Loucy (cell line): Measurements from ENCODE around the gene TRPM5.
A peak's percentile ranks its signal among the peaks of the same experiment; 100 is the strongest.

Source experiments
- H2AFZ ChIP-seq: fragments of 200-600 bp; sonication (generic); 2 replicates; pipeline ENCODE4 v1.6.0; 2016; ENCODE audit warnings: antibody characterized with exemption, mild to moderate bottlenecking, low read length, moderate library complexity
- H3F3A ChIP-seq: fragments of 200-600 bp; 2 replicates; pipeline ENCODE4 v1.6.0; 2016; ENCODE audit warnings: antibody characterized with exemption, low read depth, mild to moderate bottlenecking
- H3K27me3 ChIP-seq: fragments of 200-600 bp; sonication (generic); 2 replicates; pipeline ENCODE4 v1.6.1; 2014; ENCODE audit warnings: low read length, mild to moderate bottlenecking; ENCODE audit not compliant: insufficient read depth, poor library complexity, severe bottlenecking
- H3K36me3 ChIP-seq: fragments of 200-600 bp; sonication (generic); 2 replicates; pipeline ENCODE4 v1.6.1; 2016; ENCODE audit warnings: low read length; ENCODE audit not compliant: insufficient read depth
- H3K4me1 ChIP-seq: fragments of 200-600 bp; sonication (generic); 2 replicates; pipeline ENCODE4 v1.5.1; 2014; ENCODE audit warnings: low read length, mild to moderate bottlenecking; ENCODE audit not compliant: insufficient read depth, poor library complexity, severe bottlenecking
- H3K4me2 ChIP-seq: fragments of 200-600 bp; sonication (generic); 2 replicates; pipeline ENCODE4 v1.6.0; 2014; ENCODE audit warnings: antibody characterized with exemption, low read length, low read depth, mild to moderate bottlenecking; ENCODE audit not compliant: poor library complexity, severe bottlenecking
- H3K4me3 ChIP-seq: fragments of 200-600 bp; sonication (generic); 2 replicates; pipeline ENCODE4 v1.5.1; 2014; ENCODE audit warnings: low read length, mild to moderate bottlenecking, mixed read lengths; ENCODE audit not compliant: poor library complexity, severe bottlenecking
- H3K79me2 ChIP-seq: fragments of 200-600 bp; sonication (generic); 2 replicates; pipeline ENCODE4 v1.6.1; 2014; ENCODE audit warnings: low read length; ENCODE audit not compliant: insufficient read depth
- H3K9ac ChIP-seq: fragments of 200-600 bp; sonication (generic); 2 replicates; pipeline ENCODE4 v1.6.0; 2014; ENCODE audit warnings: mild to moderate bottlenecking, low read depth, low read length, moderate library complexity; ENCODE audit not compliant: poor library complexity, severe bottlenecking
- H3K9me2 ChIP-seq: fragments of 200-600 bp; sonication (generic); replicated peaks from 2 replicates; pipeline ENCODE4 v1.6.1; 2016; ENCODE audit warnings: low read depth, low read length, mixed read lengths
- H3K9me3 ChIP-seq: fragments of 200-600 bp; sonication (generic); 2 replicates; pipeline ENCODE4 v1.6.1; 2014; ENCODE audit warnings: mild to moderate bottlenecking, antibody characterized with exemption, low read length, low read depth; ENCODE audit not compliant: insufficient read depth
- H4K20me1 ChIP-seq: fragments of 200-600 bp; sonication (generic); 2 replicates; pipeline ENCODE4 v1.6.0; 2014; ENCODE audit warnings: antibody characterized with exemption, low read length, mild to moderate bottlenecking; ENCODE audit not compliant: insufficient read depth, poor library complexity, severe bottlenecking
- CTCF ChIP-seq: fragments of 200-600 bp; sonication (generic); conservative IDR thresholded peaks from 2 replicates; pipeline ENCODE4 v1.5.1; 2014; ENCODE audit warnings: mild to moderate bottlenecking, antibody characterized with exemption, low read length
- EZH2phosphoT487 ChIP-seq: fragments of 200-600 bp; IDR thresholded peaks from 2 replicates; pipeline ENCODE4 v1.6.1; 2018; ENCODE audit warnings: antibody characterized with exemption, mild to moderate bottlenecking, moderate library complexity, borderline replicate concordance

TRPM5 gene

GRCh38 chr11:2468363-2469235, 24.3 kb upstream of the TRPM5 start:
- H3F3A ChIP-seq, result no peaks in the 10 kb centered on the region
- no peak overlapping the region for H3K9ac ChIP-seq
- no peaks in the 10 kb centered on the region for H3K36me3 ChIP-seq
- no peaks in the 10 kb centered on the region for H3K9me3 ChIP-seq
- H4K20me1 ChIP-seq, result peaks cover 3% of the 10 kb centered on the region
- H3K27me3 ChIP-seq, result no peaks in the 10 kb centered on the region
- H3K79me2 ChIP-seq, result no peaks in the 10 kb centered on the region
- no peak overlapping the region for H3K4me2 ChIP-seq
- TF ChIP-seq EZH2phosphoT487, result no peak
- TF ChIP-seq CTCF, result no peak
- H3K9me2 ChIP-seq, result no peaks in the 10 kb centered on the region
- peaks cover 15% of the 10 kb centered on the region for H3K4me1 ChIP-seq
- H3K4me3 ChIP-seq, result no peak overlapping the region
- H2AFZ ChIP-seq, result no peak overlapping the region

GRCh38 chr11:2467695-2468055, 23.4 kb upstream of the TRPM5 start:
- no peak for TF ChIP-seq EZH2phosphoT487
- Histone ChIP-seq H3K9ac (no peak overlapping the region), H3K9me2 (no peaks in the 10 kb centered on the region), H3K36me3 (no peaks in the 10 kb centered on the region), H3K4me2 (peak overlapping the region; percentile 48), H3K27me3 (no peaks in the 10 kb centered on the region), H3F3A (no peaks in the 10 kb centered on the region), H4K20me1 (peaks cover 3% of the 10 kb centered on the region), H3K4me3 (peak overlapping the region; percentile 25), H3K4me1 (peaks cover 15% of the 10 kb centered on the region), H3K9me3 (no peaks in the 10 kb centered on the region), H2AFZ (no peak overlapping the region), H3K79me2 (no peaks in the 10 kb centered on the region)

GRCh38 chr11:2466869-2467694, 22.8 kb upstream of the TRPM5 start:
- Histone ChIP-seq H3K4me1 (peaks cover 15% of the 10 kb centered on the region), H3K4me3 (peak overlapping the region; percentile 25), H3K79me2 (no peaks in the 10 kb centered on the region), H3K9me2 (no peaks in the 10 kb centered on the region), H3K27me3 (no peaks in the 10 kb centered on the region), H3K4me2 (peak overlapping the region; percentile 48), H4K20me1 (peaks cover 3% of the 10 kb centered on the region), H2AFZ (no peak overlapping the region), H3F3A (no peaks in the 10 kb centered on the region), H3K9ac (no peak overlapping the region), H3K9me3 (no peaks in the 10 kb centered on the region), H3K36me3 (no peaks in the 10 kb centered on the region)
- TF ChIP-seq CTCF (no peak), EZH2phosphoT487 (no peak)
